Activated CD4-positive, alpha-beta T cell treated with anti-CD3 and anti-CD28 coated beads, Interleukin-2, amount 50 U/mL, for 4 hours (primary cell): ENCODE data around the gene ABCB6.
A peak's percentile ranks its signal among the peaks of the same experiment; 100 is the strongest.

Source experiments
- DNase-seq, 2 experiments: peaks; one replicate each; pipeline ENCODE4 v3.0.0-alpha.2; 2020

Gene ABCB6

GRCh38 chr2:219165058-219165911, 53.5 kb downstream of the ABCB6 start:
- DNase-seq, result no peak

- DNase-seq, result no peak
These were observed 55.6 kb downstream of the ABCB6 start for GRCh38 chr2:219163156-219163555.

- no peak for DNase-seq
These were observed 57.7 kb downstream of the ABCB6 start for GRCh38 chr2:219161097-219161496.

- DNase-seq, result peak; percentile 89 to 91
These were observed 58.4 kb downstream of the ABCB6 start, which contains the start of gene NHEJ1 for GRCh38 chr2:219160186-219161017. Gene NHEJ1, minus strand, starts transcription at chr2:219160815. Its CDS starts 2,453 bp downstream, at chr2:219158362.
